Colonic mucosa (tissue), 4 donors: ENCODE data around the gene TMEM63B. TPM values are rescaled to one million over a fixed set of nuclear protein-coding genes. Genes with fewer than 3 reads are reported as not detected.

Source experiments
- DNase-seq: peaks from one replicate; pipeline ENCODE4 v3.0.0-alpha.2; 2020
- H3K27ac ChIP-seq: fragments of 200-600 bp; one replicate; pipeline ENCODE4 v1.8.0; 2021
- H3K27me3 ChIP-seq: fragments of 200-600 bp; one replicate; pipeline ENCODE4 v1.8.0; 2021
- H3K36me3 ChIP-seq: fragments of 200-600 bp; one replicate; pipeline ENCODE4 v1.8.0; 2021
- H3K4me1 ChIP-seq: fragments of 200-600 bp; one replicate; pipeline ENCODE4 v1.8.0; 2021; ENCODE audit warnings: mild to moderate bottlenecking
- H3K4me3 ChIP-seq: fragments of 200-600 bp; one replicate; pipeline ENCODE4 v1.8.0; 2021
- H3K9ac ChIP-seq, 2 donors: one replicate each; pipeline ENCODE4 v1.7.0; 2013; ENCODE audit warnings: control low read depth in 2 of 2, low read depth in 2 of 2, low read length in 2 of 2
- H3K9me3 ChIP-seq: fragments of 200-600 bp; one replicate; pipeline ENCODE4 v1.8.0; 2021
- intact Hi-C: fragments of 100-400 bp; cut with DNase I; formaldehyde crosslinking; loops from one replicate; pipeline ENCODE4 v1.14.1; 2022
- total RNA-seq, 2 donors: library from RNA; stranded (reverse); fragmentation: NEBNext Ultra II Directional in 1 of 2; extraction: Animal tissue kit (Norgen Biotek cat#: 25700) in 1 of 2; gene quantifications; one replicate each; pipeline ENCODE4 v1.2.1, GENCODE V29; 2021
- TF ChIP-seq, protein P1 (sequence below): fragments of 200-600 bp; IDR thresholded peaks from one replicate; pipeline ENCODE4 v1.8.0; 2022; ENCODE audit warnings: antibody characterized with exemption, mild to moderate bottlenecking
- donor health status: healthy.
- donor health status: DM: no; HTN: no; CAD: no.
- donor health status: DM: no; HTN: no; CAD: no.

Gene TMEM63B
- total RNA-seq, 2 donors from 2014 or later: 74.3 to 95.3 TPM

- Histone ChIP-seq H3K9me3 (no peaks in the 10 kb centered on the region), H3K36me3 (no peaks in the 10 kb centered on the region), H3K27me3 (no peaks in the 10 kb centered on the region), H3K9ac (no peak overlapping the region), H3K4me3 (no peak overlapping the region), H3K4me1 (no peaks in the 10 kb centered on the region), H3K27ac (no peak overlapping the region)
- DNase-seq: no peak
- intact Hi-C loops: no loop called here
- TF ChIP-seq, protein P1, sequence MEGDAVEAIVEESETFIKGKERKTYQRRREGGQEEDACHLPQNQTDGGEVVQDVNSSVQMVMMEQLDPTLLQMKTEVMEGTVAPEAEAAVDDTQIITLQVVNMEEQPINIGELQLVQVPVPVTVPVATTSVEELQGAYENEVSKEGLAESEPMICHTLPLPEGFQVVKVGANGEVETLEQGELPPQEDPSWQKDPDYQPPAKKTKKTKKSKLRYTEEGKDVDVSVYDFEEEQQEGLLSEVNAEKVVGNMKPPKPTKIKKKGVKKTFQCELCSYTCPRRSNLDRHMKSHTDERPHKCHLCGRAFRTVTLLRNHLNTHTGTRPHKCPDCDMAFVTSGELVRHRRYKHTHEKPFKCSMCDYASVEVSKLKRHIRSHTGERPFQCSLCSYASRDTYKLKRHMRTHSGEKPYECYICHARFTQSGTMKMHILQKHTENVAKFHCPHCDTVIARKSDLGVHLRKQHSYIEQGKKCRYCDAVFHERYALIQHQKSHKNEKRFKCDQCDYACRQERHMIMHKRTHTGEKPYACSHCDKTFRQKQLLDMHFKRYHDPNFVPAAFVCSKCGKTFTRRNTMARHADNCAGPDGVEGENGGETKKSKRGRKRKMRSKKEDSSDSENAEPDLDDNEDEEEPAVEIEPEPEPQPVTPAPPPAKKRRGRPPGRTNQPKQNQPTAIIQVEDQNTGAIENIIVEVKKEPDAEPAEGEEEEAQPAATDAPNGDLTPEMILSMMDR: no peak
These were observed 35.7 kb downstream of the TMEM63B start for GRCh38 chr6:44162876-44163625.

DNA sequence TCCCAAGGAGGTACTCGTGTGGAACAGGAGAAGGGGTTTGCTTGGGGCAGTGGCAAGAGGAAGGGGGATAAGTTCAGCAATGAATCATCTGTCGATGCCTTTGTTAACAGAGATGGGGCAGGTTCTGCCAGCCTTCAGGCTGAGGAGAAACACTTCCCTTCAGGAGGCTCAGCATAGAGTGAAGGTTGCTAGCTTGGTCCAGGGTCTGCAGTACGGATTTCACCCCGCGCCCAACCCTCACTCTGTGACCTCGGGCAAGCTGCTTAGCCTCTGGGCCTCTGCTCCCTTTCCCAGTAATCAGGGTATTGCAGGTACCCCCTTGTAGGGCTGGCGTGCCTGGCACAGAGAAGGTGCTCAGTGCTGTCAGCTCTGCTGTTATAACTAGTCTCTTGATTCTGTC is 38.8 kb downstream of the TMEM63B start:
- TF ChIP-seq, protein P1: no peak
- no peaks in the 10 kb centered on the region for H3K9me3 ChIP-seq

DNA sequence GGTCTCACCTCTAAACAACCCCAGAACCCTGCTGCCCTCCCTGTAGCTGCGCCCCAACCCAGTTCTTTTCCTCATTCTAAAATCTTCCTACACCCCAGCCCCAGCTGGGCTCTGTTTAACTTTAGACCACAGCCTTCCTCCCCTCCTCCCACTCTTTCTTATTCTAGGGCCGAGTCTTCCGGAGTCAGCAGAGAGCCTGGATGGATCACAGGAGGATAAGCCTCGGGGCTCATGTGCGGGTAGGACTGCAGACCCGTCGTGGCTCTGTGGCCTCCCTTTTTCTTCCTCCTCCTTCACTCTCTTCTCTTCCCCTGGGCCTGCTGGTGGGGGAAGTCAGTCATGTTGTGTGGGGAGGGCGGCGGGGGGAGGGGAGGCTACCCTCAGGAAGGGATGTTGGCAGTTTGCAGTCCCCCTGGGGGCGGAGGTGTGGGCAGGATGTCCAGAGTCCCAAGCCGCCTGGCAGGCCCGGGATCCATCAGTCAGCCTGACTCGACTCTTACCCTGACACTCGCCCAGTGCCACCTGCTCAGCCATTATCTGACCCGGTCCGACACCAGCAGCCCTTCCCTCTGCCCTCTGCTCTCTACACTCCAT is 39.3 kb downstream of the TMEM63B start:
- H3K9ac ChIP-seq: no peak overlapping the region
- no peaks in the 10 kb centered on the region for H3K36me3 ChIP-seq
- no peaks in the 10 kb centered on the region for H3K27me3 ChIP-seq
- H3K9me3 ChIP-seq: no peaks in the 10 kb centered on the region
- intact Hi-C loops: no loop called here
- H3K27ac ChIP-seq: no peak overlapping the region
- no peak overlapping the region for H3K4me3 ChIP-seq
- TF ChIP-seq, protein P1: no peak
- no peaks in the 10 kb centered on the region for H3K4me1 ChIP-seq
- no peak for DNase-seq

More for the DNA sequence above, 38.8 kb downstream of the TMEM63B start:
- intact Hi-C loops: no loop called here
- no peaks in the 10 kb centered on the region for H3K36me3 ChIP-seq
- H3K27me3 ChIP-seq: no peaks in the 10 kb centered on the region
- H3K27ac ChIP-seq: no peak overlapping the region
- no peak overlapping the region for H3K9ac ChIP-seq
- H3K4me1 ChIP-seq: no peaks in the 10 kb centered on the region
- no peak overlapping the region for H3K4me3 ChIP-seq
- no peak for DNase-seq

DNA sequence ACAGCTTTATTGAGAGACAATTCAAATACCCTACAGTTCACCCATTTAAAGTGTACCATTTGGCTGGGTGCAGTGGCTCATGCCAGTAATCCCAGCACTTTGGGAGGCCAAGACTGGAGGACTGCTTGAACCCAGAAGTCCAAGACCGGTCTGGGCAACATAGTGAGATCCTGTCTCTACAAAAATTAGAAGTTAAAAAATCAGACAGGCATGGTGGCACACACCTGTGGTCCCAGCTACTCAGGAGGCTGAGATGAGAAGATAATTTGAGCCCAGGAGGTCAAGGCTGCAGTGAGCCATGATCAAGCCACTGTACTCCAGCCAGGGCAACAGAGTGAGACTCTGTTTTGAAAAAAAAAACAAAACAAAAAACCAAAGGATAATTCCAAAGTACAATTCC is 40.2 kb downstream of the TMEM63B start:
- no peak overlapping the region for H3K27ac ChIP-seq
- H3K9me3 ChIP-seq: no peaks in the 10 kb centered on the region
- intact Hi-C loops: no loop called here
- H3K4me1 ChIP-seq: no peaks in the 10 kb centered on the region
- no peak for DNase-seq
- TF ChIP-seq, protein P1: no peak
- no peaks in the 10 kb centered on the region for H3K27me3 ChIP-seq
- no peaks in the 10 kb centered on the region for H3K36me3 ChIP-seq
- no peak overlapping the region for H3K9ac ChIP-seq
- no peak overlapping the region for H3K4me3 ChIP-seq

GRCh38 chr6:44169154-44169553 is 41.8 kb downstream of the TMEM63B start:
- no peaks in the 10 kb centered on the region for H3K36me3 ChIP-seq
- H3K27me3 ChIP-seq: no peaks in the 10 kb centered on the region
- no peak overlapping the region for H3K27ac ChIP-seq
- no peak overlapping the region for H3K4me3 ChIP-seq
- TF ChIP-seq, protein P1: no peak
- DNase-seq: peak; percentile 71
- no peaks in the 10 kb centered on the region for H3K9me3 ChIP-seq
- intact Hi-C loops: no loop called here
- H3K9ac ChIP-seq: peak overlapping the region in 1 of 2 donors; percentile 21
- H3K4me1 ChIP-seq: no peaks in the 10 kb centered on the region
